RPMI8226 (cell line): ENCODE measurements around the gene B4GALNT2.
"Not testable (repeated sequence)": the region's sequence is repeated elsewhere in the genome, so short reads cannot be mapped to it uniquely, and the experiment has no call there.

Experiments
- DNase-seq: peaks from one replicate; pipeline ENCODE4 v3.0.0-alpha.2; 2015

Gene B4GALNT2, protein sequence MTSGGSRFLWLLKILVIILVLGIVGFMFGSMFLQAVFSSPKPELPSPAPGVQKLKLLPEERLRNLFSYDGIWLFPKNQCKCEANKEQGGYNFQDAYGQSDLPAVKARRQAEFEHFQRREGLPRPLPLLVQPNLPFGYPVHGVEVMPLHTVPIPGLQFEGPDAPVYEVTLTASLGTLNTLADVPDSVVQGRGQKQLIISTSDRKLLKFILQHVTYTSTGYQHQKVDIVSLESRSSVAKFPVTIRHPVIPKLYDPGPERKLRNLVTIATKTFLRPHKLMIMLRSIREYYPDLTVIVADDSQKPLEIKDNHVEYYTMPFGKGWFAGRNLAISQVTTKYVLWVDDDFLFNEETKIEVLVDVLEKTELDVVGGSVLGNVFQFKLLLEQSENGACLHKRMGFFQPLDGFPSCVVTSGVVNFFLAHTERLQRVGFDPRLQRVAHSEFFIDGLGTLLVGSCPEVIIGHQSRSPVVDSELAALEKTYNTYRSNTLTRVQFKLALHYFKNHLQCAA

DNA sequence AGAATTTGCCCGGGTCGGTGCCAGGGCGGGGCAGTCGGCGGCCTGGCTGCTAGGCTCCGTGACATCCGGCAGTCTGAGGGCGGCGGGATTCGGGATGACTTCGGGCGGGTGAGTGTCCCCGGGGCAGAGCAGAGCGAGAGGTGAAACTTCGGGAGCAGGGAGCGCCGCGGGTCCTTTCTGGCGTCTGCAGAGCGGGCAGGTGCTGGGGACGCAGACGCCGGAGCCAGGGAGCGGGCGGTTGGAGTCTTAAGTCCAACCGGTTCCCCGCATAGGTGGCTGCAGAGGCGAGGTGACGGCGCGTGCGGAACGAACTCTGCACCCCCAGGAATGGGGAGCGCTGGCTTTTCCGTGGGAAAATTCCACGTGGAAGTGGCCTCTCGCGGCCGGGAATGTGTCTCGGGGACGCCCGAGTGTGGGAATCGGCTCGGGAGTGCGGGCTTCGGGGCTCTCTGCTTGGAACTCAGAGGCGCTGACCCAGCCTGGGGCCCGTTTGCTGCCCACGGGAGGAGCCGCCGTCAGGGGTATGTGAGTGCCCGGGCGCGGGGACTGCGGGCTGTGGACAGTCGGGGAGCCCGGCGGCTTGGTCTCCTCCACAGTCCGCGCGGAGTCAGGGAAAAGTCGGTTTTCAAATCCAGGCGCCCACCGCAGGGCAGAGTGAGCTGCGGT, at the start of gene B4GALNT2:
TSS of gene B4GALNT2 (plus strand) at position 71 of the 666 bp plus-strand sequence. CDS start at position 95, 24 bp downstream.
- no peak for DNase-seq

DNA sequence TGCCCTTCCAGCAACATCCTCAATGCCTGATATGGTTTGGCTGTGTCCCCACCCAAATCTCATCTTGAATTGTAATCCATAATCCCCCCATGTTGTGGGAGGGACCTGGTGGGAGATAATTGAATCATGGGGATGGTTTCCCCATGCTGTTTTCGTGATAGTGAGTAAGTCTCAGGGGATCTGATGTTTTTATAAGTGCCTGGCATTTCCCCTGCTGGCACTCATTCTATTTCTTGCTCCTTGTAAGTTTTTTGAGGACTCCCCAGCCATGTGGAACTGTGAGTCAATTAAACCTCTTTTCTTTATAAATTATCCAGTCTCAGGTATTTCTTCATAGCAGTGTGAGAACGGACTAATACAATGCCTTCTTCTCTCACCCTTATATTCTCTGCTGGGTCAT, 47.5 kb upstream of the B4GALNT2 start:
- DNase-seq, result not testable (repeated sequence)

DNA sequence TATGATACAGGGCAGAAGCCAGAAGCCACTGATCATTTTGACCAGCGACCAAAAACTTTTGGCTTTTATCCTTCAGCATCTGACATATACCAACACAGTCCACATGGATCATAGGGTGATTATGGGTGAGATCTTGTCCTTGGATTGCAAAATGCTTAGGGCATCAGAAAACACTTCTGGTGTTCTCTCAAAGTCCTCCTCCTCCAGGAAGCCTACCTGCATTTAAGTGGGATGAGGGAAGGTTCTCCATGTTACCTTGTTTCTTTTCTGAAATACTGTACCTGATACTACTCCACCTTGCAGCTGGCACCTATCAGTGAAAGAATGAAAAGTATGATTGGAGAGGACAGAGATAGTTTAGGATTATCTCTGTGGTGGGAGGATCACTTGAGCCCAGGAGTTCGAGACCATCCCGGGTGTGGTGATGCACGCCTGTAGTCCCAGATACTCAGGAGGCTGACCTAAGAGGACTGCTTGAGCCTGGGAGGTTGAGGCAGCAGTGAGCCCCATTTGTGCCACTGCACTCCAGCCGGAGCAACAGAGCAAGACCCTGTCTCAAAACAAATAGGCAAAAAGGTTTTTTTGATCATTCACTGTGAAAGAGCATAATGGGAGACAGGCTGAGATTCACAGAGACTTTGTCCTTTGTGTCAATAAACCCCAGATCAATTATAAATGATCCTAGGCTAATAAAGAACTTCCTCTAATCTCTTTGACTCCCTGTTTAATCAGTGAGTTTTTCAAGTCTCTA, 46.8 kb upstream of the B4GALNT2 start:
- DNase-seq, result no peak

DNA sequence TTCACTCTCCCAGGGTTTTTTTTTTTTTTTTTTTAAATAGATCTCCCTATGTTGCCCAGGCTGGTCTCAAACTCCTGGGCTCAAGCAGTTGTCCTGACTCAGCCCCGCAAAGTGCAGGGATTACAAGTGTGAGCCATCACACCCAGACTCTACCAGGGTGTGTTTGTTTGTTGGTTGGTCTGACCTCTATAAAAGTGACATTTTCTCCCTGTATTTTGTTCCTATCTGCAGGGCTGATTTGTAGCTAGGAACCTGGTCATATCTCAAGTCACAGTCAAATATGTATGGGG, 46.3 kb upstream of the B4GALNT2 start:
- no peak for DNase-seq

DNA sequence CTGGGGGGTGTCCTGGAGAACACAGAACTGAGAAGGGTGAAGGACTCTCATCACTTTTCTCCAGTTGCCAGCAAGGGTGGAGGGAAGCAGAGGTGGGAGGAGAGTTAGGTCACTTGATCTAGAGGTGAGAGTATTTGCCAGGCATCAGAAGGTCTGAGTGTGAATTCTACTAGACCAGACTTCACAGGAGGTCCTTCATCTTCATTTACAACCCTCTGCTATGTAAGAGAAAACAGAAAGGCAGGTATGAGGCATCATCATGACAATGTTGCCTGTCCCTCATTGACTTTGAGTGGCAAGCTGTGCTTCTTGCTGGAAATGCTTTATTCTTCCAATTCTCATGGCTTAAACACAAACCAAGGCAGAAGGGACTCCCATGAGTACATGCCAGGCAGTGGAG, 45.9 kb upstream of the B4GALNT2 start:
- DNase-seq, result no peak

DNA sequence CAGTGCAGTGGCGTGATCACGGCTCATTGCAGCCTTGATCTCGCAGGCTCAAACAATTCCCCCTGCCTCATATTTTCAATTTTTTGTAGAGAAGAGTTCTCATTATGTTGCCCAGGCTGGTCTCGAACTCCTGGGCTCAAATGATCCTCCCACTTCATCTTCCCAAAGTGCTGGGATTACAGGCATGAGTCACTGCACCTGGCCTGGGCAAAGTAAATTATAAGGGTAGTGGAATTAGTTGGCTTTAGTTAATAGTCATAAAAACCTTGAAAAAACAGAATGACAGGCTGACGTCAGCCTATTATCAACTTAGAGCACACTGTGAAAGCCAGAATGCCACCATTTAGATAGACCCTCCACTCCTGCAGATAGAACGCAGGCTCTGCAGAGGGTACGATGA, 43.5 kb upstream of the B4GALNT2 start:
- DNase-seq, result no peak

DNA sequence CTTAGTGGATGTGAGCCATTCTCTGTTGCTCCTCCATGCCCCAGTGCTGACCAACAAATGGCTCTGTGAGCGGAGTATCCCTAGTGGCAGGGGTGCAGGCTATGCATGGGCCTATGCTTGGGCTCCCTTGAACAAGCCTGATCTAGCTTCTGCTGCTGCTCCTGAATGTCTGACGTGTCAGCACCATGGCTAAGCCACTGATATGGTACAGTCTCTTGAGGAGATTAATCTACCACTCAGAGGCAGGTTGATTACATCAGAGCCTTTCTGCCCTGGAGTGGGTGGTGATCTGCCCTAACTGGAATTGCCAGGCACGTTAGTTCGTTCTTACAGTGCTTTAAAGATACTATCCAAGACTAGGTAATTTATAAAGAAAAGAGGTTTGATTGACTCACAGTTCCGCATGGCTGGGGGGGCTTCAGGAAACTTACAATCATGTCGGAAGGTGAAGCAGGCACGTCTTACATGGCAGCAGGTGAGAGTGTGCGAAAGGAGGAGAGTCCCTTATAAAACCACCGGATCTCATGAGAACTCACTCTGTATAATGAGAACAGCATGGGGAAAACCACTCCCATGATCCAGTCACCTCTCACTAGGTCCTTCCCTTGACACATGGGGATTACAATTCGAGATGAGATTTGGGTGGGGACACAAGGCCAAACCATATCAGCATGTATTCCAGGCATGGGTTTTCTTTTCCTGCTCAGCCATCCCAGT, 41.5 kb upstream of the B4GALNT2 start:
- DNase-seq, result no peak

DNA sequence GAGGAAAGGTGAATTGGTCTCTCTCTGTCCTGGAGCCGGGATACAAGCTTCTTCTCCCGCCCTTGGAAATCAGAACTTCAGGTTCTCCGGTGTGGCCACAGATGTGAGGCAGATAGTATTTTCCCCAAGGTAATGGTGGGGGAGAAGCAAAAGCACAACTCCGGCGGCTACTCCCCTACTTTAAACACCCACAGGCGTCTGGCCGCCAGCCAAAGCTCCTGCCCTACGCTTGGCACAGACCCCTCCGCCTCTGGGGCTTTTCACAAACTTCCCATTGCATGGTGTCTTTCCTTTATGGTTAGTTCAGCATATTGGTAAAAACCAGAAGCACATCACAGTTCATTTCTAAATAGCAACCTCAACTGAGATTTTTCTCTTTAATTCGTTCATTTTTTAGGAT, 39.4 kb upstream of the B4GALNT2 start:
- peak; percentile 18 for DNase-seq

DNA sequence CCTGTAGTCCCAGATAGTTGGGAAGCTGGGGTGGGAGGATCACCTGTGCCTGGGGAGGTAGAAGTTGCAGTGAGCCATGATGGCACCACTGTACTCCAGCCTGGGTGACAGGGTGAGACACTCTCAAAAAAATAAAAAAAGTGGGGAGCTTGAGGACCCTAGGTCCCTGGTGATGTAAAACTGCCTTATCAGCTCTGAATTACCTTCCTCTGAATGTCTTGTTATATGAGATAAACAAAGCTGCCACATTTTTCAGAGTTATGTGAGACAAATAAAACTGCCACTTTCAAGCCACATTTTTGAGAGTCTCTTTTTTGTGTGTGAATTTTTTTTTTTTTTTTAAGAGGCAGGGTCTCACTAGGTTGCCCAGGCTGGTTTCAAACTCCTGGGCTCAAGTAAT, 32.0 kb upstream of the B4GALNT2 start:
- no peak for DNase-seq

DNA sequence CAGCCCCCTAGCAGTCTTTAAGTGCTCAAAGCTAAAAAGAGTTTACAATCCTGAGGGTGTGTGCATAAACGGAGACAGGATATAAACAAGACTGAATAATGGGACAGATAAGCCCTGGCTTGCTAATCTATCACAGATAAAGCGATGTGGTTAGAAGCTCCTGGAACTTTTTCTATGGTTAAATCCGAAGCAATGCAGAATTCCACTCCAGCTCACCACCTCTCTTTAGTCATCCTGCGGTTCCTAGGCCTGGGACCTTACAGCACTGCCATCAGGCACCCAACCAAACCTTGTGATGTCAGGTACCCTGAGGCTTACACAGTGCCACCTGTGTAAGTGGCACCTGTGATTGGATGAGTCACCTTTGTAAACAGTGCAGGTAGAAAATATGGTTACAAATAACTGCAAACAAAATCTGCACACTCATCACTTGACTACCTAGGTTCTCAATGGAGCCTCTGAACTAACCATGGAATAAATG, 31.5 kb upstream of the B4GALNT2 start:
- no peak for DNase-seq

DNA sequence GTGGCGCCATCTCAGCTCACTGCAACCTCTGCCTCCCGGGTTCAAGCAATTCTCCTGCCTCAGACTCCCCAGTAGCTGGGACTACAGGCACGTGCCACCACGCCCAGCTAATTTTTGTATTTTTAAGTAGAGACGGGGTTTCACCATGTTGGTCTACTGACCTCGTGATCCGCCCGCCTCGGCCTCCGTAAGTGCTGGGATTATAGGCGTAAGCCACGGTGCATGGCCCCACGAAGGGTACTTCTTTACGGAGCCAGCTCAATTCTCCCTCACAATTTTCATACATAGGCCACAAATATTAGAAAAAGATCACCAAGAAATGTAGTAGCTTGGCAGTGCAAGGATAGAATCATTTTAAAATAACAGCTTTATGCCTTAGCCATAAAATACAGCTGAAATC, 29.2 kb upstream of the B4GALNT2 start:
- DNase-seq, result not testable (repeated sequence)

DNA sequence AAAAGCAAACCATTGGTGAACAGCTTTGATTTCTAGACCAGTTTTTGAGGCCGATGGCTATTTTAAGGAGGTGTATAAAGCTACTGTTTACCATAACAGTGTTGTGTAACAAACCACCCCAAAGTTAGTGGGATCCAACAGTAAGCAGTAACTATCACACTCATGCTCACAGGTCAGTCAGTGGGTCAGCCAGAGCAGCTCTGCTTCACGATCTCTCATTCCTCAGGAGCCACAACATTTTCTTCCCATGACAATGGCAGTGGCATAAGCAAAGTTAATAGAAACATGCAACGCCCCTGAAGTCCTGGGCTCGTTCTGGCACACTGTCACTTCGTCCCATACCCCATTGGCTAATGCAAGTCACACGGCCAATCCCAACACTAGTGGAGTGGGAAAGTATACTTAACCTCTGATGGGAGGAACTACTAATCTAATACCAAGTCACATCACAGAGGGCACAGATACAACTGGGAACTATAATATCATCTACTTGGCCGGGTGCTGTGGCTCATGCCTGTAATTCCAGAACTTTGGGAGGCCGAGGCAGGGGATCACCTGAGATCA, 28.0 kb upstream of the B4GALNT2 start:
- no peak for DNase-seq

DNA sequence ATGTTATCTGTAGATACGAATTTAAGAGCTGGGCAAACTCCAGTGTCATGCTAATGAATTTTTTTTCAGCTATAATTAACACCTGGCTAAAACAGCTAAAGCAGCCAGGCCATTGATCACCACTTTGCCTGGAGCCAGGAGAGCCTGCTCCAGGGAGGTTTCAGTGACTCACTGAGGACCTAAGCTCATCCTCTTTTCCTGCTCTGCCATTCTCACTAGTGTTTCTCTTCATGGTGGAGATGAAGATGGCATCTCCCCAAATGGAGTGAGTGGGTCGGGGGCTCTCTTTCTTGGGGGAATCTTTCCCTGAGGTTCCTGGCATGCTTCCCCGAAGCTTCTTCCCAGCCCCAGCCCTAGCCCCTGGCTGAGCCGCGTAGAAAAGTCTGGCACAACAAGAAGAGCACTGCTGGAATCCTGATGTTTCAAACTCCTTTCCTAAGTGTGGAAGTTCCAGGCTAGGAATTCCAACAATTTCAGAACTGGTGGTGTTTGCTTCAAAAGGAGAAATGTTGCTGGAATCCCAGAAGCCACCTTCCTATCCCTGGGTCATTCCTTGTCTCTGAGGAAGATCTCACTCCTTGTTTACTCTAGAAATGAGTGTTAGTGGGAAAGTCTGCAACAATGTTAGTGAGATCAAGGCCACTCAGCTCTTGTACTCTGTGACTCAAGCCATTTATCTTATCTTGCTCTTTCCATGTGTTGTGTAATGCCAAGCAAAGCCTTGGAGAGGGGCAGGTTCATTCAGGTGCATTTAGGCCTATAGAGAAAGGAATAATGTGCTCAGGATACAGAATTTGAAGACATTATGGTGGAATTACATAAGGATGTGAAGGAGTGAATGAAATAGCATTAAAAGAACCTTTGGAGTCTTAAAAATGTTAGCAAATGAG, 26.0 kb upstream of the B4GALNT2 start:
- DNase-seq, result no peak

DNA sequence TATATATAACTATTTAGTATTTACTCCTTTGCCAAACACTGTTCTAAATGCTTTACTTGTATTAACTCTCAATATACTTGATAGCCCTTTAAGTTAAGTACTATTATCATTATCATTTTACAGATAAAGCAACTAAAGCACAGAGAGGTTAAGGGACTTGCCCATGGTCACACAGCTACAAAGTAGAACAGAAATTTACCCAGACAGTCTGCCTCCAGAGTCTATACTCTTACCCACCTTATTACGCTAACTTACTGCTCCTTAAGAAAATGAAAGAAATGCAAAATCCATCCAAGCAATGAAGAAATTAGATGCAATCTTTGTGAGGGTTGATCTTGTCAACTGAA, 25.4 kb upstream of the B4GALNT2 start:
- DNase-seq, result no peak

DNA sequence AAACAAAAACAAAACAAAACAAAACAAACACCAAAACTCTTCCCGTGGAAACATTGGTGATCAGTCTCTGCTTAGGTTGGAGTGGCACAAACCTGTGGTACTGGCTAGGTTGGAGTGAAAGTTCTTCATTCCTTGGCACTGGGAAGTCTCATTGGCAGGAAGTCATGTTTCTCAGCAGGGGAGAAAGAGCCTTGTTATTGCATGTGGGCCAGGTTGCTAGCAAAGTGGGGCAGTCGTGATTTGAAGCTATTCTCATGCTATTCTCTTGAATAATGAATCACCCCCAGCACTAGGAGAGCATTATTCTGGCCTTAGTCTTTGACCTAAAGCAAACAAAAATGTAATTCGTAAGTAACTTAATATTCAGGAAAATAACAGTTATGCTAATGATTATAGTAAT, 24.3 kb upstream of the B4GALNT2 start:
- no peak for DNase-seq

DNA sequence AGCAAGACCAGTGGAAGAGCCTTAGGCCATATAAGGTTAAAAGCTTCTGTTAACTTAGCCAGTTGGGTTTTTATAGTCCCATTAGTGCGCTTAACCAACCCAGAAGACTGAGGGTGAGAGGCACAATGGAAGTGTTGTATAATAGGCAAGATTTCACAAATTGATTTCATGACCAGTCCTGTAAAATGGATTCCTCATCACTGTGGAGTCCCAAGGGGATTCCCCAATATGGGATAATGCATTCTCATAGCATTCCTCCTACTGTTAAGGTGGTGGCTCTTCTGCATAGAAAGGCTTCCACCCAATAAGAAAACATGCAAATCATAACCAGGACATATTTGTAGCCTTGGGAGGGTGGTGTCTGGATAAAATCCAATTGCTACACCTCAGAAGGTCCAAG, 22.1 kb upstream of the B4GALNT2 start:
- no peak for DNase-seq

DNA sequence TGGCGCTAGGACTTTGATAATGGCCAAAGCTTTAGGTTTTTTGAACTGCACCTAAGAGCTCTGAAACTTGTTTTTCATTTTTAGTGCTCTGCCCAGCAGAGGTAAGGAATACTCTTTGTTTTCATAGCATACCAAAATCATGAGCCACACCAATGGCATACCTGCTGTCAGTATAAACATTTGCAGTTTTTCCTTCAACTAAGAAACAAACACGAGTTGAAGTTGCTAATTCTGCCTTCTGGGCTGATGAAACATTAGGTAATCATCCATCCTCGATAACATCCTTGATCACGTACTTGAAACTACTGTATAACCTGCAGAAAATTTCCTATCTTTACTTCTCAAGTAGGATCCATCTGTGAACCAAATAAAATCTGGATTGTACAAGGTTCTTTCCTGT, 20.6 kb upstream of the B4GALNT2 start:
- DNase-seq, result no peak

DNA sequence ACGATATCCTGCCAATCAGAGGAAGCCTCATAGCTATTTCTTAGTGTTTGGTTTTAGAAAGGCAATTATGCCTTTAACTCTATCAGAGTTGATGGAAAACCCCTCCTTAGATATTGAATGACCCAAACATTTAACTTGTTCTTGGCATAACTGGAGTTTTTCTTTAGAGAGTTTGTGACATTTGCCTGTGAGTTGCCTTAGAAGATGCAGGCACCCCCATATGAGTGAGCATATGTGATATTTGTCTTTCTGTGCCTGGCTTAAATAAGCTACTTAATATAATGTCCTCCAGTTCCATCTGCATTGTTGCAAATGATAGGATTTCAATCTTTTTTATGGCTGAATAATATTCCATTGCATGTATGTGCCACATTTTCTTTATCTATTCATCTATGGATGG, 19.6 kb upstream of the B4GALNT2 start:
- no peak for DNase-seq

DNA sequence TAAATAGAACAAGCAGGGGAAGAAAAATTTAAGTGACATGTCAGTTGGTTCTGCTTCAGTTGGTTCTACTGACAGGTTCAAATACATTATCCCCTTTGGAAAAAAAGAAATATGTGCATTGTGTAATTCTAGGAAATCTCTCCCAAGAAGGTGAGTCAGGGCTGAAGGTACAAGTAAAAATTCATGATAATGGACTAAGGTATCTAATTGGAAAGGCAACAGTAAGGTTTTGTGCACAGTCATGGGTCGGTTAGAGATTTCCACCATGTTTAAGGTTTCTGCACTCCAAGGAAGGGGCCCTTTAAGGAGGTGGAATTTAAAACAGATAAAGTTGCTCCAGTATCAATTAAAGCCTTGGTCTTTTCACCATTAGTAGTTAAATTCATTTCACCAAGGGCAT, 17.9 kb upstream of the B4GALNT2 start:
- DNase-seq, result no peak

DNA sequence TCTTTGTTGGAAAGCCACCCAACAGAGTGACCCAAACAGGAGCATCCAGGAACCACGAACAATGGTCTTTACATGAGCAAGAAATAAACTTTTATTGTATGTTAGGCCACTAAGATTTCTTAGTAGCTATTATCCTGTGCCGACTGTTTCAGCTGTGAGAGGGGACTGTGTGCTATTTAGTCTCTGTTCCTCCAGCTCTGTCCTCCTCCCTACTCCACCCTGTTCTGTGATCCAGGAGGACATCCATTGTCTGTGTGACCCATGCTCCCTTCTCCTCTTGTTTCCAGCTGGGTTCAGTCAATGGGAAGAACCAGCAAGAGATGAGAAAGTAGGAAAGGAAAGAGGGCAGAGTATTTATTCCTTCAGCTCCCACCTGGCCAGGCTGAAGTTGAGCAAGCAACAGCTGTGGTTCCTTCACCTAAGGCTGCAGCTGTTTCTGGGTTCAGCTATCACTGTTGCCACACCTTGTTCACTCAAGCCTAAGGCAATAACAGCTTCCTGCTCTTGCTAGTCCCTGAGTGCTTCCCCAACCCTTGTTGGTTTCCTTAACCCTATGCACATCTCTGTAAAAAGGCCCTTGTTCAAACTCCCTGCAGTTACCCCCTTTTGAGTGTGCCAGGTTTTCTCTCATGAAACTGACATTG, 14.9 kb upstream of the B4GALNT2 start:
- no peak for DNase-seq

DNA sequence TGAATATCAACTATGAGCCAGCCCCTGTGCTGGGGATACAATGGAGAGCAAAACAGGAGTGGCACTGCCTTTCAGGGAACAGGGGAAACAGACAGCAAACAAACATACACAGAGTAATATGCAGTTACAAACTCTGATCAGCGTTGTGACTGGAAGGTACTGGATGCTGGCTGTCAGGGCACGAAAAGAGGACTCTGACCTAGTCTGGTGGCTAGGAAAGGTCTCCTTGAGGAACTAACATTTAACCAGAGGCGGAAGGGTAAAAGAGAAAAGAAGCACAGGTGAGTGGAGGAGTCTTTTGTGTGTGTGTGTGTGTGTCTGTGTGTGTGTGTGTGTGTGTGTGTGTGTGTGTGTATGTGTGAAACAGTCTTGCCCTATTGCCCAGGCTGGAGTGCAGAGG, 12.4 kb upstream of the B4GALNT2 start:
- no peak for DNase-seq
